Osteoblast (primary cell): ENCODE measurements around the gene ST6GAL1. TPM values are rescaled to one million over a fixed set of nuclear protein-coding genes. Genes with fewer than 3 reads are reported as not detected.

Experiments
- DNase-seq: peaks from one replicate; pipeline ENCODE4 v3.0.0; 2011; ENCODE audit warnings: low spot score, mixed read lengths; ENCODE audit not compliant: insufficient read length; ENCODE audit errors: missing footprints
- H2AFZ ChIP-seq: 2 replicates; pipeline ENCODE4 v1.6.0; 2011; ENCODE audit warnings: mild to moderate bottlenecking, low read length
- H3K27ac ChIP-seq: 2 replicates; pipeline ENCODE4 v1.5.1; 2011; ENCODE audit warnings: mild to moderate bottlenecking, low read depth, low read length, moderate library complexity
- H3K27me3 ChIP-seq: 2 replicates; pipeline ENCODE4 v1.6.0; 2012; ENCODE audit warnings: mild to moderate bottlenecking, control low read depth, inconsistent platforms, low read length, moderate library complexity; ENCODE audit not compliant: insufficient read depth
- H3K36me3 ChIP-seq: 2 replicates; pipeline ENCODE4 v1.5.1; 2011; ENCODE audit warnings: mild to moderate bottlenecking, low read length, control low read depth, moderate library complexity; ENCODE audit not compliant: insufficient read depth
- H3K4me1 ChIP-seq: 2 replicates; pipeline ENCODE4 v1.5.1; 2011; ENCODE audit warnings: mild to moderate bottlenecking, low read length, control low read depth, moderate library complexity; ENCODE audit not compliant: insufficient read depth
- H3K4me2 ChIP-seq: 2 replicates; pipeline ENCODE4 v1.6.0; 2011; ENCODE audit warnings: mild to moderate bottlenecking, low read length; ENCODE audit not compliant: insufficient read depth
- H3K4me3 ChIP-seq: fragments of 200-600 bp; sonication (generic); 3 replicates; pipeline ENCODE4 v1.5.1; 2012; ENCODE audit warnings: mild to moderate bottlenecking, low read length, inconsistent platforms; ENCODE audit not compliant: insufficient read depth
- H3K79me2 ChIP-seq: 2 replicates; pipeline ENCODE4 v1.6.0; 2012; ENCODE audit warnings: mild to moderate bottlenecking, low read length, control low read depth, inconsistent platforms; ENCODE audit not compliant: insufficient read depth
- H3K9me3 ChIP-seq: 2 replicates; pipeline ENCODE4 v1.5.1; 2011; ENCODE audit warnings: low read depth, low read length, control low read depth
- H4K20me1 ChIP-seq: 2 replicates; pipeline ENCODE4 v1.6.0; 2012; ENCODE audit warnings: mild to moderate bottlenecking, low read length, control low read depth; ENCODE audit not compliant: insufficient read depth
- CTCF ChIP-seq: IDR thresholded peaks from 2 replicates; pipeline ENCODE4 v1.5.1; 2011; ENCODE audit warnings: mild to moderate bottlenecking, low read depth, low read length, moderate library complexity; ENCODE audit errors: extremely low read depth
- total RNA-seq: library from RNA; depleted of rRNA; stranded (reverse); fragments of >200 nt; gene quantifications from 2 replicates; pipeline ENCODE4 v1.2.3, GENCODE V29; 2012

ST6GAL1 gene
- total RNA-seq, 1 donor = 8.0 TPM

DNA sequence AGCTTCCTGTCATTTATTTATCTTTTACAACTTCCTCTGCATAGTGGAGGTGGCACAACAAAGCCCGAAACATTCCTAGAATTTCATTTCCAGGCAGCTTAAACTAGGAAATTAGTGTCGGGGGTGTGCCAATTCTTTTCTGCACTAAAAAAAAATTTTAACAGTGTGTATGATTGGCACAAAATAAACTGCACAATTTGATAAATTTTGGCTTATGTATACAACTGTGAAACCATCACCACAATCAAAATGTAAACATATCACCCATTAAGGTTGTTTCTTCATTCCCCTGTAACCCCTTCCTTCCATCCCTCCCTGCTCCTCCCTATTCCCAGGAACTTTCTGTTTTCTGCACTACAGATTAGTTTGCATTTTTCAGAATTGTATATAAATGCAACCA is 154.3 kb downstream of the ST6GAL1 start:
- no peak for DNase-seq
- Histone ChIP-seq H3K79me2 (no peaks in the 10 kb centered on the region), H3K27me3 (no peaks in the 10 kb centered on the region), H4K20me1 (no peaks in the 10 kb centered on the region), H2AFZ (no peak overlapping the region), H3K36me3 (no peaks in the 10 kb centered on the region), H3K4me3 (no peak overlapping the region), H3K9me3 (peaks cover 1% of the 10 kb centered on the region), H3K4me1 (no peaks in the 10 kb centered on the region), H3K27ac (no peak overlapping the region), H3K4me2 (no peak overlapping the region)
- TF ChIP-seq CTCF = no peak

GRCh38 chr3:187085021-187085666 is 154.8 kb downstream of the ST6GAL1 start:
- no peak for DNase-seq

DNA sequence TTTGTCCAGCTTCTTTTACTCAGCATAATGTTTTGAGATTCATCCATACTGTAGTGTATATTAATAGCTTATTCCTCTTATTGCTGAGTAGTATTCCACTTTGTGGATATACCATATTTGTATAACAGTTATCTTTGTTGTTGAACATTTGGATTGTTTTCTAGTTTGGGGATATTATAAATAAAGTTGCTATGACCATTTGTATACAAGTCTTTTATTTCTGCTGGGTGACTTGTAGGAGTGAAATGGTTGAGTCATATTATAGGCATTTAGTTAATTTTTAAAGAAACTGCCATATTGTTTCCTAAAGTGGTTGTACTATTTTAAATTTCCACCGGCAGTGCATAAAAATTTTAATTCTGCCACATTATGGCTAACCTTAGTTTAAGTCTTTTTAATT is 155.6 kb downstream of the ST6GAL1 start:
- no peaks in the 10 kb centered on the region for H4K20me1 ChIP-seq

More at GRCh38 chr3:187085021-187085666, 154.8 kb downstream of the ST6GAL1 start:
- Histone ChIP-seq H3K79me2 (no peaks in the 10 kb centered on the region), H3K36me3 (no peaks in the 10 kb centered on the region), H3K27ac (no peak overlapping the region), H3K4me1 (no peaks in the 10 kb centered on the region), H3K4me2 (no peak overlapping the region), H2AFZ (no peak overlapping the region), H3K4me3 (no peak overlapping the region), H4K20me1 (no peaks in the 10 kb centered on the region), H3K9me3 (peaks cover 1% of the 10 kb centered on the region), H3K27me3 (no peaks in the 10 kb centered on the region)
- TF ChIP-seq CTCF = no peak

DNA sequence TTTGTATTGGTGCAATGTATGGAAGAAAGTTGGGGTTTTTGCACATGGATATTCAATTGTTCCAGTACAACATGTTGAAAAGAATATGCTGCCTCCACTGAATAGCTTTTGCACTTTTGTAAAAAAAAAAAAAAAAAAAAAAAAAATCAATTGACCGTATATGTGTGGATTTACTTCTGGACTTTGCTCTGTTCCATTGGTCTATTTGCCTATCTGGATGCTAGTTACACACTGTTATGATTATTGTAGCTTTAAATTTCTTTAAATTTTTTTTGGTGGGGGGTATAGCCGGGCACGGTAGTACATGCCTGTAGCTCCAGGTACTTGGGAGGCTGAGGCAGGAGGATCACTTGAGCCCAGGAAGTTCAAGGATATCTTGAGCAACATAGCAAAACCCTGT is 156.5 kb downstream of the ST6GAL1 start:
- no peaks in the 10 kb centered on the region for H3K79me2 ChIP-seq
- H3K27me3 ChIP-seq = no peaks in the 10 kb centered on the region
- peaks cover 1% of the 10 kb centered on the region for H3K9me3 ChIP-seq
- TF ChIP-seq CTCF = no peak
- H4K20me1 ChIP-seq = no peaks in the 10 kb centered on the region
- no peak overlapping the region for H3K27ac ChIP-seq
- H2AFZ ChIP-seq = no peak overlapping the region
- H3K4me3 ChIP-seq = no peak overlapping the region
- no peaks in the 10 kb centered on the region for H3K4me1 ChIP-seq
- H3K36me3 ChIP-seq = no peaks in the 10 kb centered on the region
- DNase-seq = no peak
- no peak overlapping the region for H3K4me2 ChIP-seq

More for the DNA sequence above, 155.6 kb downstream of the ST6GAL1 start:
- H3K4me3 ChIP-seq = no peak overlapping the region
- H3K4me2 ChIP-seq = no peak overlapping the region
- H3K79me2 ChIP-seq = no peaks in the 10 kb centered on the region
- DNase-seq = no peak
- H3K36me3 ChIP-seq = no peaks in the 10 kb centered on the region
- H3K4me1 ChIP-seq = no peaks in the 10 kb centered on the region
- no peak overlapping the region for H3K27ac ChIP-seq
- TF ChIP-seq CTCF = no peak
- H3K27me3 ChIP-seq = no peaks in the 10 kb centered on the region
- no peak overlapping the region for H2AFZ ChIP-seq
- peaks cover 1% of the 10 kb centered on the region for H3K9me3 ChIP-seq
